Endothelial cell of hepatic sinusoid (primary cell): ENCODE measurements around the gene CCL20.
"Not testable (repeated sequence)": the region's sequence is repeated elsewhere in the genome, so short reads cannot be mapped to it uniquely, and the experiment has no call there.

Source experiments
- in situ Hi-C: cut with HindIII; loops from 2 replicates; pipeline ENCODE4 v1.10.0; 2017; ENCODE audit warnings: low sequenced_read_pairs

CCL20 gene

GRCh38 chr2:227813562-227814353, at the start of gene CCL20:
TSS of gene CCL20 (plus strand) at chr2:227813842. CDS start at chr2:227813912, 70 bp downstream.
- in situ Hi-C loops, result no loop called here

- in situ Hi-C loops, result no loop called here
These were observed 47.8 kb upstream of the CCL20 start for GRCh38 chr2:227765788-227766372.

- in situ Hi-C loops, result no loop called here
These were observed 47.2 kb upstream of the CCL20 start for GRCh38 chr2:227766373-227766883.

GRCh38 chr2:227767830-227768229, 45.8 kb upstream of the CCL20 start:
- in situ Hi-C loops, result no loop called here

GRCh38 chr2:227772197-227772661, 41.4 kb upstream of the CCL20 start:
- in situ Hi-C loops, result loop anchor here (5.0 kb wide), 1 partner anchor 80 kb away; no protein-coding TSS in a partner anchor

GRCh38 chr2:227772932-227773331, 40.7 kb upstream of the CCL20 start:
- in situ Hi-C loops, result loop anchor here (5.0 kb wide), 1 partner anchor 79 kb away; no protein-coding TSS in a partner anchor

- in situ Hi-C loops, result loop anchor here (5.0 kb wide), 1 partner anchor 78 kb away; no protein-coding TSS in a partner anchor
These were observed 39.5 kb upstream of the CCL20 start for GRCh38 chr2:227774011-227774624.

GRCh38 chr2:227774895-227775842, 38.5 kb upstream of the CCL20 start:
- in situ Hi-C loops, result loop anchor here (5.0 kb wide), 1 partner anchor 77 kb away; no protein-coding TSS in a partner anchor

- in situ Hi-C loops, result loop anchor here (5.0 kb wide), 3 partner anchors 41 to 106 kb away; no protein-coding TSS in a partner anchor
These were observed 32.5 kb upstream of the CCL20 start for GRCh38 chr2:227780981-227781615.

- in situ Hi-C loops, result loop anchor here (5.0 kb wide), 3 partner anchors 40 to 105 kb away; no protein-coding TSS in a partner anchor
These were observed 31.8 kb upstream of the CCL20 start for GRCh38 chr2:227781841-227782240.

GRCh38 chr2:227782804-227783203, 30.8 kb upstream of the CCL20 start:
- in situ Hi-C loops, result loop anchor here (5.0 kb wide), 3 partner anchors 39 to 104 kb away; no protein-coding TSS in a partner anchor

- in situ Hi-C loops, result loop anchor here (5.0 kb wide), 3 partner anchors 39 to 104 kb away; no protein-coding TSS in a partner anchor
These were observed 30.1 kb upstream of the CCL20 start for GRCh38 chr2:227783404-227784138.

- in situ Hi-C loops, result no loop called here
These were observed 28.3 kb upstream of the CCL20 start for GRCh38 chr2:227785293-227785692.

- in situ Hi-C loops, result no loop called here
These were observed 25.1 kb upstream of the CCL20 start for GRCh38 chr2:227788561-227789018.

- in situ Hi-C loops, result no loop called here
These were observed 23.8 kb upstream of the CCL20 start for GRCh38 chr2:227789803-227790202.

- in situ Hi-C loops, result no loop called here
These were observed 20.4 kb upstream of the CCL20 start for GRCh38 chr2:227793148-227793712.

- in situ Hi-C loops, result no loop called here
These were observed 17.5 kb upstream of the CCL20 start for GRCh38 chr2:227796045-227796711.

- in situ Hi-C loops, result not testable (repeated sequence)
These were observed 16.9 kb upstream of the CCL20 start for GRCh38 chr2:227796768-227797167.
